ENCODE data around the gene ACVR2A. TPM values are rescaled to one million over a fixed set of nuclear protein-coding genes. Genes with fewer than 3 reads are reported as not detected.

The ACVR2A gene
- total and polyA plus RNA-seq, 9 of the 15 experiments (the other 6 are each of a cell fraction or from before 2014, with no cell fraction given) = 1.2 to 3.9 (median 2.4) TPM

- FAIRE-seq = no peak
- BruUV-seq (replicated peaks) = no TSS peak
- intact Hi-C loops (cut with micrococcal nuclease) = no loop called here
- no peaks in the 10 kb centered on the region for H3K79me2 ChIP-seq (ENCODE audit: control insufficient read depth, insufficient read depth, low read length)
- H3K4me3 ChIP-seq = no peak overlapping the region
- no peaks in the 10 kb centered on the region for H4K20me1 ChIP-seq (replicated peaks; ENCODE audit: control insufficient read depth, insufficient read depth, low read length)
- H3K4me1 ChIP-seq (replicated peaks in 1 of 2; ENCODE audit: control insufficient read depth in 2 of 2, insufficient read depth in 2 of 2, low read length in 2 of 2) = no peaks in the 10 kb centered on the region
- DNase-seq (ENCODE audit: extremely low read depth in 1 of 4, low spot score in 3 of 4) = no peak
- H3K4me2 ChIP-seq (ENCODE audit: insufficient read depth, low read length) = no peak overlapping the region
- CTCF ChIA-PET (ENCODE audit: low intra/inter-chr PET ratio) = no interaction called here
- H3K36me3 ChIP-seq (ENCODE audit: control insufficient read depth, insufficient read depth, low read length) = no peaks in the 10 kb centered on the region
- in situ Hi-C loops (cut with MboI) = loop anchor here (25.0 kb wide), 1 partner anchor 1061 kb away; no protein-coding TSS in a partner anchor
- POLR2A ChIA-PET = interaction anchor here (0.6 kb wide), 1 partner anchor 177 kb away, joined by 3 read pairs; no protein-coding TSS in a partner anchor
- TF ChIP-seq ZNF655 (CRISPR knock-in tag; IDR thresholded peaks at IDR 0.05) (no peak), TAL1 (IDR thresholded peaks at IDR 0.05) (no peak)
- no peaks in the 10 kb centered on the region for H3K9me3 ChIP-seq (replicated peaks; ENCODE audit: control insufficient read depth, insufficient read depth, low read depth, low read length)
- no peak overlapping the region for H3K27ac ChIP-seq (ENCODE audit: extremely low read depth, low read depth, low read length)
- ATAC-seq = no peak
- H3K9ac ChIP-seq (ENCODE audit: insufficient read depth in 1 of 2, low read depth in 2 of 2, low read length in 2 of 2) = no peak overlapping the region
- no peaks in the 10 kb centered on the region for H3K9me1 ChIP-seq (ENCODE audit: control insufficient read depth, insufficient read depth, low read length)
- no peak overlapping the region for H2AFZ ChIP-seq (ENCODE audit: low read depth, low read length)
- no peaks in the 10 kb centered on the region for H3K27me3 ChIP-seq (ENCODE audit: control insufficient read depth in 2 of 2, insufficient read depth in 2 of 2, low read length in 2 of 2)
Measured at GRCh38 chr2:147925886-147926285, 81.1 kb downstream of the ACVR2A start.

- in situ Hi-C loops (cut with MboI) (loop anchor here (25.0 kb wide), 1 partner anchor 1060 kb away; no protein-coding TSS in a partner anchor), intact Hi-C loops (cut with micrococcal nuclease) (no loop called here)
- Histone ChIP-seq H2AFZ (ENCODE audit: low read depth, low read length) (no peak overlapping the region), H3K36me3 (ENCODE audit: control insufficient read depth, insufficient read depth, low read length) (no peaks in the 10 kb centered on the region), H3K4me2 (ENCODE audit: insufficient read depth, low read length) (no peak overlapping the region), H3K4me1 (replicated peaks in 1 of 2; ENCODE audit: control insufficient read depth in 2 of 2, insufficient read depth in 2 of 2, low read length in 2 of 2) (no peaks in the 10 kb centered on the region), H3K9ac (ENCODE audit: insufficient read depth in 1 of 2, low read depth in 2 of 2, low read length in 2 of 2) (no peak overlapping the region), H3K4me3 (no peak overlapping the region), H3K9me3 (replicated peaks; ENCODE audit: control insufficient read depth, insufficient read depth, low read depth, low read length) (no peaks in the 10 kb centered on the region), H3K27me3 (ENCODE audit: control insufficient read depth in 2 of 2, insufficient read depth in 2 of 2, low read length in 2 of 2) (no peaks in the 10 kb centered on the region), H3K9me1 (ENCODE audit: control insufficient read depth, insufficient read depth, low read length) (no peaks in the 10 kb centered on the region), H3K27ac (ENCODE audit: extremely low read depth, low read depth, low read length) (no peak overlapping the region), H4K20me1 (replicated peaks; ENCODE audit: control insufficient read depth, insufficient read depth, low read length) (no peaks in the 10 kb centered on the region), H3K79me2 (ENCODE audit: control insufficient read depth, insufficient read depth, low read length) (no peaks in the 10 kb centered on the region)
- CTCF ChIA-PET (ENCODE audit: low intra/inter-chr PET ratio) = no interaction called here
- FAIRE-seq (no peak), DNase-seq (ENCODE audit: extremely low read depth in 1 of 4, low spot score in 3 of 4) (no peak), ATAC-seq (no peak)
- no TSS peak for BruUV-seq (replicated peaks)
- POLR2A ChIA-PET = no interaction called here
- WGBS (ENCODE audit: insufficient coverage, low coverage, missing lambda C conversion rate) = 93% methylated on average over 4 of the region's 4 CpGs
- TF ChIP-seq JUND (IDR thresholded peaks at IDR 0.05; ENCODE audit: borderline replicate concordance, low read depth, low read length) (no peak), JUND (tag; IDR thresholded peaks at IDR 0.05; ENCODE audit: borderline replicate concordance, low read depth, low read length) (no peak), JUN (IDR thresholded peaks at IDR 0.05; ENCODE audit: borderline replicate concordance, low read depth, low read length) (no peak), JUN (CRISPR knock-in tag; IDR thresholded peaks at IDR 0.05; ENCODE audit: borderline replicate concordance) (no peak), ZNF76 (CRISPR knock-in tag; IDR thresholded peaks at IDR 0.05; ENCODE audit: borderline replicate concordance) (no peak)
Measured at GRCh38 chr2:147927053-147927588, 82.3 kb downstream of the ACVR2A start.
